ENCODE data around the gene TUBB2B.

TUBB2B gene

GRCh38 chr6:3226481-3227362 is 731 bp downstream of the TUBB2B start:
- no peak for TF ChIP-seq CTCF (IDR thresholded peaks at IDR 0.05; ENCODE audit: extremely low read depth, insufficient read depth, missing control alignments)
- in situ Hi-C loops (cut with MboI; ENCODE audit: low pct_unique_long_range_greater_than_20kb, low sequenced_read_pairs, unreplicated experiment), result no loop called here
- DNase-seq (ENCODE audit: low spot score), result peak; percentile 71

GRCh38 chr6:3226042-3226441 is 1.4 kb downstream of the TUBB2B start:
- no peak for TF ChIP-seq CTCF (IDR thresholded peaks at IDR 0.05; ENCODE audit: extremely low read depth, insufficient read depth, missing control alignments)
- in situ Hi-C loops (cut with MboI; ENCODE audit: low pct_unique_long_range_greater_than_20kb, low sequenced_read_pairs, unreplicated experiment), result no loop called here
- DNase-seq (ENCODE audit: low spot score), result no peak

GRCh38 chr6:3222506-3223038 is 4.9 kb downstream of the TUBB2B start:
- in situ Hi-C loops (cut with MboI; ENCODE audit: low pct_unique_long_range_greater_than_20kb, low sequenced_read_pairs, unreplicated experiment), result no loop called here
- TF ChIP-seq CTCF (IDR thresholded peaks at IDR 0.05; ENCODE audit: extremely low read depth, insufficient read depth, missing control alignments), result no peak
- DNase-seq (ENCODE audit: low spot score), result no peak

GRCh38 chr6:3221578-3221977 is 5.9 kb downstream of the TUBB2B start:
- DNase-seq (ENCODE audit: low spot score), result no peak
- no peak for TF ChIP-seq CTCF (IDR thresholded peaks at IDR 0.05; ENCODE audit: extremely low read depth, insufficient read depth, missing control alignments)
- in situ Hi-C loops (cut with MboI; ENCODE audit: low pct_unique_long_range_greater_than_20kb, low sequenced_read_pairs, unreplicated experiment), result no loop called here

GRCh38 chr6:3220366-3220765 is 7.1 kb downstream of the TUBB2B start:
- no peak for TF ChIP-seq CTCF (IDR thresholded peaks at IDR 0.05; ENCODE audit: extremely low read depth, insufficient read depth, missing control alignments)
- in situ Hi-C loops (cut with MboI; ENCODE audit: low pct_unique_long_range_greater_than_20kb, low sequenced_read_pairs, unreplicated experiment), result no loop called here
- no peak for DNase-seq (ENCODE audit: low spot score)

- no peak for DNase-seq (ENCODE audit: low spot score)
Measured at GRCh38 chr6:3218266-3218665, 9.2 kb downstream of the TUBB2B start.

More at GRCh38 chr6:3218266-3218665, 9.2 kb downstream of the TUBB2B start:
- no peak for TF ChIP-seq CTCF (IDR thresholded peaks at IDR 0.05; ENCODE audit: extremely low read depth, insufficient read depth, missing control alignments)
- in situ Hi-C loops (cut with MboI; ENCODE audit: low pct_unique_long_range_greater_than_20kb, low sequenced_read_pairs, unreplicated experiment), result no loop called here
